DOHH2 (cell line): ENCODE data around the gene ARL8B.
A peak's percentile ranks its signal among the peaks of the same experiment; 100 is the strongest.

ENCODE experiments used
- H3F3A ChIP-seq: fragments of 200-600 bp; sonication (generic), shearing (Covaris generic); 2 replicates; pipeline ENCODE4 v1.6.0; 2016; ENCODE audit warnings: antibody characterized with exemption, mild to moderate bottlenecking; ENCODE audit not compliant: control insufficient read depth, insufficient read depth
- H3K27ac ChIP-seq: fragments of 200-600 bp; sonication (generic); 2 replicates; pipeline ENCODE4 v1.5.1; 2014; ENCODE audit warnings: low read depth, mild to moderate bottlenecking, low read length, moderate library complexity
- H3K27me3 ChIP-seq: fragments of 200-600 bp; sonication (generic); 2 replicates; pipeline ENCODE4 v1.6.1; 2014; ENCODE audit warnings: mild to moderate bottlenecking, low read length, mixed read lengths; ENCODE audit not compliant: control insufficient read depth
- H3K36me3 ChIP-seq: fragments of 200-600 bp; sonication (generic); 2 replicates; pipeline ENCODE4 v1.6.1; 2014; ENCODE audit warnings: mild to moderate bottlenecking, low read length, moderate library complexity, mixed read lengths; ENCODE audit not compliant: control insufficient read depth
- H3K4me1 ChIP-seq: fragments of 200-600 bp; sonication (generic); 2 replicates; pipeline ENCODE4 v1.6.1; 2014; ENCODE audit warnings: mild to moderate bottlenecking, low read length, mixed read lengths; ENCODE audit not compliant: control insufficient read depth
- H3K4me2 ChIP-seq: fragments of 200-600 bp; sonication (generic); 2 replicates; pipeline ENCODE4 v1.6.0; 2014; ENCODE audit warnings: mild to moderate bottlenecking, low read length, moderate library complexity
- H3K4me3 ChIP-seq: fragments of 200-600 bp; sonication (generic); 2 replicates; pipeline ENCODE4 v1.5.1; 2014; ENCODE audit warnings: mild to moderate bottlenecking, low read length, mixed read lengths
- H3K79me2 ChIP-seq: fragments of 200-600 bp; sonication (generic); 2 replicates; pipeline ENCODE4 v1.6.1; 2014; ENCODE audit warnings: mild to moderate bottlenecking, low read length, mixed read lengths; ENCODE audit not compliant: control insufficient read depth
- H3K9me2 ChIP-seq: fragments of 200-600 bp; sonication (generic); replicated peaks from 2 replicates; pipeline ENCODE4 v1.6.1; 2014; ENCODE audit warnings: mild to moderate bottlenecking, low read length, mixed read lengths; ENCODE audit not compliant: control insufficient read depth
- H3K9me3 ChIP-seq: fragments of 200-600 bp; sonication (generic); 2 replicates; pipeline ENCODE4 v1.6.1; 2014; ENCODE audit warnings: antibody characterized with exemption, low read length, mixed read lengths; ENCODE audit not compliant: control insufficient read depth, insufficient read depth
- H4K20me1 ChIP-seq: fragments of 200-600 bp; sonication (generic); 2 replicates; pipeline ENCODE4 v1.6.0; 2014; ENCODE audit warnings: low read depth, mild to moderate bottlenecking, antibody characterized with exemption, low read length, moderate library complexity; ENCODE audit not compliant: control insufficient read depth, insufficient read depth
- EZH2phosphoT487 ChIP-seq: fragments of 200-600 bp; sonication (generic); IDR thresholded peaks from 2 replicates; pipeline ENCODE4 v1.6.1; 2017; ENCODE audit warnings: borderline replicate concordance, mild to moderate bottlenecking, antibody characterized with exemption, low read length, moderate library complexity, mixed read lengths
- TF ChIP-seq, protein P1 (sequence below): fragments of 200-600 bp; sonication (generic); IDR thresholded peaks from one replicate; pipeline ENCODE4 v1.5.1; 2014; ENCODE audit warnings: antibody characterized with exemption, mild to moderate bottlenecking, low read depth, low read length; ENCODE audit not compliant: poor library complexity, severe bottlenecking

Gene ARL8B

DNA sequence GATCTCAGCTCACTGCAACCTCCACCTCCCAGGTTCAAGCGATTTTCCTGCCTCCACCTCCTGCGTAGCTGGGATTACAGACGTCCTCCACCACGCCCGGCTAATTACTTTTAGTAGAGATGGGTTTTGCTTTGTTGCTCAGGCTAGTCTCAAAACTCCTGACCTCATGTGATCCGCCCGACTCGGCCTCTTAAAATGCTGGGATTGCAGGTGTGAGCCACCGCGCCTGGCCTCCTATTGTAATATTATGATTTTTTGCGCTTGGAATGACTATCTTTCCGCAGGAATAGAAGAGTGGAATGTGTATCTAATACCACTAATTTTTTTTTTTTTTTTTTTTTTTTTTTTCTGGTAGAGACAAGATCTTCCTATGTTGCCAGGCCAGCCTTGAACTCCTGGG is 1.8 kb downstream of the ARL8B start:
- Histone ChIP-seq H3K9me3 (no peaks in the 10 kb centered on the region), H3F3A (no peaks in the 10 kb centered on the region; the same call in 1 of the 2 replicates), H3K4me3 (peak overlapping the region; percentile 91), H3K9me2 (no peaks in the 10 kb centered on the region), H4K20me1 (peaks cover 12% of the 10 kb centered on the region; the same call in 1 of the 2 replicates), H3K36me3 (peaks cover 18% of the 10 kb centered on the region), H3K79me2 (peaks cover 72% of the 10 kb centered on the region), H3K4me2 (peak overlapping the region; percentile 91), H3K4me1 (peaks cover 36% of the 10 kb centered on the region), H3K27ac (no peak overlapping the region), H3K27me3 (no peaks in the 10 kb centered on the region)
- TF ChIP-seq EZH2phosphoT487: no peak
- TF ChIP-seq, protein P1, sequence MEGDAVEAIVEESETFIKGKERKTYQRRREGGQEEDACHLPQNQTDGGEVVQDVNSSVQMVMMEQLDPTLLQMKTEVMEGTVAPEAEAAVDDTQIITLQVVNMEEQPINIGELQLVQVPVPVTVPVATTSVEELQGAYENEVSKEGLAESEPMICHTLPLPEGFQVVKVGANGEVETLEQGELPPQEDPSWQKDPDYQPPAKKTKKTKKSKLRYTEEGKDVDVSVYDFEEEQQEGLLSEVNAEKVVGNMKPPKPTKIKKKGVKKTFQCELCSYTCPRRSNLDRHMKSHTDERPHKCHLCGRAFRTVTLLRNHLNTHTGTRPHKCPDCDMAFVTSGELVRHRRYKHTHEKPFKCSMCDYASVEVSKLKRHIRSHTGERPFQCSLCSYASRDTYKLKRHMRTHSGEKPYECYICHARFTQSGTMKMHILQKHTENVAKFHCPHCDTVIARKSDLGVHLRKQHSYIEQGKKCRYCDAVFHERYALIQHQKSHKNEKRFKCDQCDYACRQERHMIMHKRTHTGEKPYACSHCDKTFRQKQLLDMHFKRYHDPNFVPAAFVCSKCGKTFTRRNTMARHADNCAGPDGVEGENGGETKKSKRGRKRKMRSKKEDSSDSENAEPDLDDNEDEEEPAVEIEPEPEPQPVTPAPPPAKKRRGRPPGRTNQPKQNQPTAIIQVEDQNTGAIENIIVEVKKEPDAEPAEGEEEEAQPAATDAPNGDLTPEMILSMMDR: no peak

DNA sequence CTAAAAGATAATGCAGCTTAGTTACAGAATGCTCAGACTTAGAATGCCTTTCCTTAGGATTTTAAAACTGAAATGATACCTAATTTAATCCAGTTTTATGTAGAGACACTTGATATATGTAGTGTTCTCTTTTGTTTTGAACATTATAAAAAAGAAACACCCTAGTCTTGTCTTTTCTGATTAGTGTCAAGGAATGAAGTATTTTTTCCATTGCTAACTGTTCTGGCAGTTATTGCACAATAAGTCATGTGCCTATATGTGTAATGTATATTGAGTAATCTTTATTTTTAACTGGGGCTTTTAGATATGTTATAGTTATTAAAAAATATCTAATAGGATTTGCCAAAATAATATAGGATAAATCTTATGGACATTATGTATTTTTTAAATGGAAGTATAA is 4.5 kb downstream of the ARL8B start:
- no peaks in the 10 kb centered on the region for H3K9me3 ChIP-seq
- no peak overlapping the region; the same call in 1 of the 2 replicates for H3K4me2 ChIP-seq
- peaks cover 12% of the 10 kb centered on the region; the same call in 1 of the 2 replicates for H4K20me1 ChIP-seq
- H3K27ac ChIP-seq: no peak overlapping the region
- no peaks in the 10 kb centered on the region for H3K9me2 ChIP-seq
- H3K36me3 ChIP-seq: peaks cover 23% of the 10 kb centered on the region
- peaks cover 32% of the 10 kb centered on the region for H3K4me1 ChIP-seq
- H3K27me3 ChIP-seq: no peaks in the 10 kb centered on the region
- no peak overlapping the region for H3K4me3 ChIP-seq
- H3F3A ChIP-seq: no peaks in the 10 kb centered on the region; the same call in 1 of the 2 replicates
- peaks cover 97% of the 10 kb centered on the region for H3K79me2 ChIP-seq
- TF ChIP-seq, protein P1: no peak
- no peak for TF ChIP-seq EZH2phosphoT487

DNA sequence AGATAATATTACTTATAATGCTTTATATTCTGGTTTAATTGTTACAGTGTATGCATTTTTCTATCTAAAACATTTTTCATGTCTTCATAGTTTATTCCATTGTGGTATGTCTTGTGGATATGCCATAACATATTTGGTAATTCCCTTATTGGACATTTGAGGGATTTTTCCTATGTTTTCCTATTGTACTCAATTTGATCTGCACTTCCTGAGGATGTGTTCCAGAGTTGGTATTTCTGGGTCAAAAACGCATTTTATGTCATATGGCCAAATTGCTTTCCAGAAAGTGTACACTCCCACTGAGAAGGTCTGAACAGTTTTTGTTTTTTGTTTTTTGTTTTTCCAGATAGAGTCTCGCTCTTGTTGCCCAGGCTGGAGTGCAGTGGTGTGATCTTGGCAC is 6.8 kb downstream of the ARL8B start:
- no peaks in the 10 kb centered on the region; the same call in 1 of the 2 replicates for H3F3A ChIP-seq
- H3K36me3 ChIP-seq: peaks cover 16% of the 10 kb centered on the region
- no peak overlapping the region for H3K4me2 ChIP-seq
- TF ChIP-seq EZH2phosphoT487: no peak
- TF ChIP-seq, protein P1: no peak
- 0 out of 2 replicates have a peak, but pooled peaks cover 3% of the 10 kb centered on the region for H4K20me1 ChIP-seq
- no peak overlapping the region for H3K4me3 ChIP-seq
- H3K9me2 ChIP-seq: no peaks in the 10 kb centered on the region
- H3K79me2 ChIP-seq: peaks cover 98% of the 10 kb centered on the region
- H3K9me3 ChIP-seq: no peaks in the 10 kb centered on the region
- no peaks in the 10 kb centered on the region for H3K27me3 ChIP-seq
- H3K4me1 ChIP-seq: peaks cover 20% of the 10 kb centered on the region
- no peak overlapping the region for H3K27ac ChIP-seq
